ENCODE measurements around the gene CNIH3.
"Not testable (repeated sequence)": the region's sequence is repeated elsewhere in the genome, so short reads cannot be mapped to it uniquely, and the experiment has no call there.

CNIH3 gene

GRCh38 chr1:224679606-224680005 lies 63.5 kb downstream of the CNIH3 start:
- Histone ChIP-seq H3K36me3 (no peaks in the 10 kb centered on the region), H3K4me1 (no peaks in the 10 kb centered on the region), H3K9me3 (no peaks in the 10 kb centered on the region), H3K27ac (no peak overlapping the region), H3K27me3 (no peaks in the 10 kb centered on the region), H3K4me3 (no peak overlapping the region)
- intact Hi-C loops (cut with DNase I; ENCODE audit: low total_unique reads): no loop called here
- no peak for DNase-seq
- no peak for TF ChIP-seq CTCF (IDR thresholded peaks at IDR 0.05)

- H3K9me3 ChIP-seq: no peaks in the 10 kb centered on the region
- no peaks in the 10 kb centered on the region for H3K36me3 ChIP-seq
- intact Hi-C loops (cut with DNase I; ENCODE audit: low total_unique reads): no loop called here
- no peak for TF ChIP-seq CTCF (IDR thresholded peaks at IDR 0.05)
- H3K4me1 ChIP-seq: no peaks in the 10 kb centered on the region
- no peak for DNase-seq
- H3K27me3 ChIP-seq: no peaks in the 10 kb centered on the region
- H3K27ac ChIP-seq: no peak overlapping the region
- no peak overlapping the region for H3K4me3 ChIP-seq
Observed at GRCh38 chr1:224681816-224682215, 65.7 kb downstream of the CNIH3 start.

GRCh38 chr1:224683936-224684335 lies 67.8 kb downstream of the CNIH3 start:
- no peaks in the 10 kb centered on the region for H3K27me3 ChIP-seq
- DNase-seq: no peak

GRCh38 chr1:224684979-224685425 lies 68.9 kb downstream of the CNIH3 start:
- Histone ChIP-seq H3K9me3 (no peaks in the 10 kb centered on the region), H3K4me3 (no peak overlapping the region), H3K27ac (no peak overlapping the region), H3K4me1 (no peaks in the 10 kb centered on the region), H3K27me3 (no peaks in the 10 kb centered on the region), H3K36me3 (no peaks in the 10 kb centered on the region)
- TF ChIP-seq CTCF (IDR thresholded peaks at IDR 0.05): no peak
- DNase-seq: no peak
- intact Hi-C loops (cut with DNase I; ENCODE audit: low total_unique reads): no loop called here

More at GRCh38 chr1:224683936-224684335, 67.8 kb downstream of the CNIH3 start:
- intact Hi-C loops (cut with DNase I; ENCODE audit: low total_unique reads): no loop called here
- Histone ChIP-seq H3K36me3 (no peaks in the 10 kb centered on the region), H3K27ac (no peak overlapping the region), H3K9me3 (no peaks in the 10 kb centered on the region), H3K4me3 (no peak overlapping the region), H3K4me1 (no peaks in the 10 kb centered on the region)
- TF ChIP-seq CTCF (IDR thresholded peaks at IDR 0.05): no peak

- H3K9me3 ChIP-seq; H3K27ac ChIP-seq; DNase-seq; H3K27me3 ChIP-seq; H3K4me3 ChIP-seq; H3K4me1 ChIP-seq; intact Hi-C loops (cut with DNase I; ENCODE audit: low total_unique reads); H3K36me3 ChIP-seq: not testable (repeated sequence)
Observed at GRCh38 chr1:224686140-224686539, 70.0 kb downstream of the CNIH3 start.

GRCh38 chr1:224687465-224687864 lies 71.3 kb downstream of the CNIH3 start:
- Histone ChIP-seq H3K36me3 (no peaks in the 10 kb centered on the region), H3K9me3 (no peaks in the 10 kb centered on the region), H3K4me1 (no peaks in the 10 kb centered on the region), H3K4me3 (no peak overlapping the region), H3K27me3 (no peaks in the 10 kb centered on the region), H3K27ac (no peak overlapping the region)
- no peak for DNase-seq
- intact Hi-C loops (cut with DNase I; ENCODE audit: low total_unique reads): no loop called here
- TF ChIP-seq CTCF (IDR thresholded peaks at IDR 0.05): no peak
